Stimulated activated CD8-positive, alpha-beta memory T cell treated with anti-CD3 and anti-CD28 coated beads, Interleukin-7, amount 100 ng/mL, for 1 hour (primary cell): ENCODE results near the gene PIK3C2B.
"Not testable (repeated sequence)": the region's sequence is repeated elsewhere in the genome, so short reads cannot be mapped to it uniquely, and the experiment has no call there.

Experiments
- DNase-seq, 2 donors: peaks; one replicate each; pipeline ENCODE4 v3.0.0-alpha.2; 2020; ENCODE audit warnings: low read depth in 2 of 2

Gene PIK3C2B

GRCh38 chr1:204507317-204508105 is 12.9 kb upstream of the PIK3C2B start:
- no peak for DNase-seq

GRCh38 chr1:204506969-204507316 is 12.3 kb upstream of the PIK3C2B start:
- peak; percentile 80 to 81 for DNase-seq

DNA sequence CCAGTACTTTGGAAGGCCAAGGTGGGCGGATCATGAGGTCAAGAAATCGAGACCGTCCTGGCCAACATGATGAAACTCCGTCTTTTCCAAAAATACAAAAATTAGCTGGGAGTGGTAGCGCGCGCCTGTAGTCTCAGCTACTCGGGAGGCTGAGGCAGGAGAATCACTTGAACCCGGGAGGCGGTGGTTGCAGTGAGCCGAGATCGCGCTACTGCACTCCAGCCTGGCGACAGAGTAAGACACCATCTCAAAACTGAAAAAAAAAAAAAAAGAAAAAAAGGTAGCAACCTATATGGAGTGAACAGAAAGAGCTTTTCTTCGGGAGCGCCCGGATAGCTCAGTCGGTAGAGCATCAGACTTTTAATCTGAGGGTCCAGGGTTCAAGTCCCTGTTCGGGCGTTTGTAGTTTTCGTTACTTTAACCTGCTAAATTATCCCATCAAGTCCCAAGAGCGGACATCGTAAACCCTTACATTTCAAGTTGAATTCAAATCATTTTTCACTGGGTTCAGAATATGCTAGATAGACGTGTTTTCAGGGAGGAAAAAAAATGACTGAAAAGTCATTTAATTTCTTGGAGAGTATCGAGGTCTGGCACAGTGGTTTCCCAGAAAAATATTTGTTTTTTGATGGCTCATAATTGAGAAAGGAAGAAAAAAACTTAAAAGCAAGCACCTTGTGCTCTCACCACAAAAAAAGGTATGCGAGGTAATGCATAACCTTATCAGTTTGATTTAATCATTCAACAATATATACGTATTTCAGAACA is 11.8 kb upstream of the PIK3C2B start:
- DNase-seq: peak; percentile 39 to 53

- DNase-seq: no peak
These were observed 11.1 kb upstream of the PIK3C2B start for GRCh38 chr1:204505674-204506200.

GRCh38 chr1:204503913-204504519 is 9.4 kb upstream of the PIK3C2B start:
- DNase-seq: no peak

DNA sequence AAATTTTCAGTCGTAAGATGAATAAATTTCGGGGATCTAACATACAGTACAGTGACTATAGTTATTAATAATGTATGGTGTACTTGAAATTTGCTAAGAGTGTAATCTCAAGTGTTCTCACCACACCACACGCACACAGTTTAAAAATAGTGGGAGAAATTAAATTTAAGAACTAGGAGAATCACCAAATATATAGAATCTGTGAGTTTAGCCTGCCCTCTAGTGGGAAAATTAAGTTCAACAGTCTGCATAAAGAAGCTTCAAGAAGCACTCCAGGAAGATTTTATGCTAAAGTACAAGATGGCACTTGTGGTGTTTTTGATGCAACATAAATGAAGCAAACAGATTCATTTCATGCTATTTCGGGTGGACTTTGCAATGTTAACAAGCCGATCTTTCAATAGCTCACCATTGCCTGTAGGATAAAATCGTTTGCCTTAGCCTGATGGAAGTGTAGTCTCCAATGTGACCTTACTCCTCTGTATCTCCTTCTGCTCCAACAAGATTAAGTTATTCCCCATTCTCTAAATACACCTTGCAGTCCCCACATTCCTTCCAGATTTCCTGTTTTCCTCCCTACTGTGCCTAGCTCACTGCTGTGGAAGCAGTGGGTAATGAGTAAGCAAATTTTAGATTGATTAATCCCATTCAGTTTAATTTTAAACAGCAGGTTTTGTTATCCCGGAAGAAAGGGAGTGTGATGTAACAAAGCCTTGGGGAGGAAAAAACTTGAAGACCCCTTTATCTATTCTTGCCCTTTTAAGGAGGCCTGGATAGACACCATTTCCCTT is 8.7 kb upstream of the PIK3C2B start:
- no peak for DNase-seq

- no peak for DNase-seq
These were observed 7.6 kb upstream of the PIK3C2B start for GRCh38 chr1:204502241-204502640.

DNA sequence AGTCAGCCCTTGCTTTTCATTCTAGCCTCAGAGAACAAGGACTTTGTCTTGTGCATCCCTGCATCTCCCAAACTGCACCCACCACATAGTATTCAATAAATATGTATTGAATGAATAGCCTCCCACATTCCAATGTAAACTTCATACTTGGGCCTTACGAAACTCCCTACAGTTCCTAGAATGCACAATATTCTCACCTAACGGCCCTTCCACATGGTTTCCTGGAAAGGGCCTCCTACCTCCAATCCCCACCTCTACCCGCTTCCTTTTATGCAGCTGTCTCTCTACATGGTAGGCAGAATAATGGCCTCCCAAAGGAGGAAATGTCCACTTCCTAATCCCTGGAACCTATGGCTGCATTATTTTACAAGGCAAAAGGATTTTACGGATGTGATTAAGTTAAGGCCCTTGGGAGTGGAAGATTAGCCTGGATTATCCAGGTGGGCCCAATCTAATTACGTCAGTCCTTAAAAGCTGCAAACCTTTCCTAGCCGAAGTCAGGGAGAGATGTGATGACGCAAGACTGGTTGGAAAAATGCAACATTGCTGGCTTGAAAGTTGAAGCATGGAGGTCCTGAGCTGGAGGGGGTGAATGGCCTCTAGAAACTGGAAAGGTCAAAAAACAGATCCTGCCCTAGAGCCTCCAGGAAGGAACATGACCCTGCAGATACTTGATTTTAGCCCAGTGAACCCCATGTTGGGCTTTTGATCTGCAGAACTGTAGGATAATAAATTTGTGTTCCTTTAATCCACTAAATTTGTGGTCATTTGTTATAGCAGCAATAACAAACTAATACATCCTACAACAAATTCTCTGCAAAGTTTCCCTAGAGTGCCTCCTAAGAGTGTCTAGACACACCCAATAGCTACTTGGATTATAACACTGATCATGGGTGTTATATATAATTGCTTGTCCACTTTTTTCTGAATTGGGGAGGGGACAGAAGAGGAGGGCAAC is 5.2 kb upstream of the PIK3C2B start:
- no peak for DNase-seq

- no peak for DNase-seq
These were observed 4.4 kb upstream of the PIK3C2B start for GRCh38 chr1:204498981-204499380.

GRCh38 chr1:204495777-204496176 is 1.2 kb upstream of the PIK3C2B start:
- no peak for DNase-seq

DNA sequence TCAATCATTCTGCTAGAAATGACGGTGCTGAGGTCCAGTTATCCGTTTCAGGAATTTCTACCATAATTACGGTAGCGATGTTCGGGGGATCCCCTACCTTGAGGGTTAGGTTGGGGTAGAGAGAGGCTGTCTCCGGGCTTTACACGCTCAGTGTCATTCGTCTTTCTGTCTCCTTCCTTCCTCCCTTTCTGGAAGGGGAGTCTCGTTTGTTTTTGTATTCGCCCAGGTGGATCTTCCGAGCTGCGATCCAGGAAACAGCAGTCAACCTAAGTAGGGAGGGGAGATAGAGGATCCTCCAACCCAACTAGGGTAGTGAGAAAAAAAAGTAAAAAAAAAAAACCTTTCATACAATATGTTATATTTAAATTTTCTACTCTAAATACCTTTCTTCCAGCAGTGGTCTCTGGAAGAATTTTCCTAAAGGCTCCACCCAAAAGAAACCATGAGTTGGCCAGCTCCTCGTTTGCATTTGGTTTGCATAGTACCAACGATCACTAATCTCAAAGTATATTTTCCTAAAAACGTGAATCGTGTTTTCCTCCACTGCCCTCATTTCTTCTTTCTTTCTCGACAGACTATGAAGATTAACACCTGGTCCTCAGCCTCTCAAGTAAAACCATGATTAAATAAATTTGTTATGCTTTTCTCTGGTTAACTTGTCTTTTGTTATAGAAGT is 611 bp upstream of the PIK3C2B start:
- DNase-seq: no peak

DNA sequence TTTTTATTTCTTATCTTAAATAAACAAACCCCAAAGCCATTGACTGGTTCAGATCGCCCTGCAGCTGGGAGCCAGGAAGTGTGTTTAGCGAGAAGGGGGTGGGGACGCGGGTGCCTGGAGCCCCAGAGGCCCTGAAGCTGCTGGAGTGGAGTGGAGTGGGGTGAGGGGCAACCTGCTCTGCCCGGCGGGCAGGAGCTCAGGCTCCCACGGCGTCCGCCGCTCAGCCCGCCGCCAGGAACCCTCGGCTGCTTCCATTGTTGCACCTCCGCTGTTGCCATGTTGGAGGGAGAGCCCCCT is 673 bp downstream of the PIK3C2B start:
- peak in 1 of 2 donors; percentile 21 for DNase-seq

DNA sequence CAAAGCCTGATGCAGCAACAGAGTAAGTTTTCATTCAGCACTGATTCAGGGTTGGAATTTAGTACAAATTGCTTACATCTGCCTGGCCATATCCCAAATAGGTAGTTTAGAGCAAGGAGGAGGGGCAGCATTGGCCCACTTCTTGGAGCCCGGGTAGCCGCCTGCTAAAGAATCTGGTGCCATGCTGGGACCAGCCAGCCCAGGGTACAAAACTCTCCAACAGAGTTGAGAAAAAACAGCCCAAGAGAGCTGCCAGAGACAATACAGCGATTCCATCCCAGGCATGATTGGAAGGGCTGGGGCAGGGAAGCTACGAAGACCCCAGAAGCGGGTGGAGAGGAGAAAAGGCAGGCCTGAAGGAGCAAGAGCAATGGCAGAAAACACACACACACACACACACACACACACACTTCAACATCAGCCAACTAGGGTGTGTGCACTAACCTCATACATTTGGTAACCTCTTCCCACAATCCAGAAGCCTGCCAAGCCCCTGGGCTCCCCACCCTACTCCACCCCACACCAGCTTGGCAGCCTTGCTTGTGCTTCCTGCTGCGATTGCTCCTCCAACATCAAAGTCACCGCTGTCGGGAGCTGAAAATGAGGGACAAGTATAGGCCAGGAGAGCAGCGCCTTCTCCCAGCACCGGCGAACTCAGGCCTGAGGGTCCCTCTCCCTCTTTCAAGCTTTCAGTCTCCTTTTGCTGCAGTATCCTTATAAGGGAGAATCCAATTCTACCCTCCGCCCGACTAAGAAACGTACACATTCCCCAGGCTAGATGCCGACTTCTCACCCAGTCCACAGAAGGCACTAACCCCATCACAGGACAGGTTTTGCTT is 1.2 kb downstream of the PIK3C2B start:
- no peak for DNase-seq

DNA sequence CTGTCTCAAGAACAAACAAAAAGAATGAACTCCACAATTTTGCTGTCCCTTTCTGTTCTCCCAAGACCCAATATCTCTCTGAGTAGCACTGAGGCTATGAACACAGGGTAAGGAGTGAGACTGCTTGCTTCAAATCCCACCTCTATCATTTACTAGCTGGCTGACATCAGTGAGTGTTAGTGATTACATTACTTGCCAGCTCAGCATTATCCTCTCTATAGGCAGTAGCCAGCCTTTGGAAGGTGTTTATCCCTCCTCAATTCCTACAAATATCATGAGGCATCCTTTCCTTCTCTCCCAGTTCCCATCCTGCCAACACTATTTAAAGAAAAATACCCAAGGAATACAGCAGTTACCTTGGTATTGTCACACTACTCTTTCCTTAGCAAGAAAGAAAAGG is 3.0 kb downstream of the PIK3C2B start:
- no peak for DNase-seq

DNA sequence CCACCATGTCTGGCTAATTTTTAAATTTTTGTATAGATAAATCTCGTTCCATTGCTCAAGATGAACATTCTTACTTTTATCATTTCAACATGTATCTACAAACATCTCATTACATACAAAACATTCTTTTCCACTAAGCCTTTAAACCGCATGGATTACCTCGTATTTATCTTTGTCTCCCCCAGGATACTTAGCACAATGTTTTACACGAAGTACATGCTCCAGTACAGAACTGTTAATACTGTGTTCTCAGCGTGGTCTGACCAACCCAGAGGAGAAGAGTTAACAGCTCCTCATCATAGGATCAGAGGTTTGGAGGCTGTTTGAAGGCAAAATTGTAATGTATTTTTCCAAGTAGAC is 7.4 kb downstream of the PIK3C2B start:
- no peak for DNase-seq

DNA sequence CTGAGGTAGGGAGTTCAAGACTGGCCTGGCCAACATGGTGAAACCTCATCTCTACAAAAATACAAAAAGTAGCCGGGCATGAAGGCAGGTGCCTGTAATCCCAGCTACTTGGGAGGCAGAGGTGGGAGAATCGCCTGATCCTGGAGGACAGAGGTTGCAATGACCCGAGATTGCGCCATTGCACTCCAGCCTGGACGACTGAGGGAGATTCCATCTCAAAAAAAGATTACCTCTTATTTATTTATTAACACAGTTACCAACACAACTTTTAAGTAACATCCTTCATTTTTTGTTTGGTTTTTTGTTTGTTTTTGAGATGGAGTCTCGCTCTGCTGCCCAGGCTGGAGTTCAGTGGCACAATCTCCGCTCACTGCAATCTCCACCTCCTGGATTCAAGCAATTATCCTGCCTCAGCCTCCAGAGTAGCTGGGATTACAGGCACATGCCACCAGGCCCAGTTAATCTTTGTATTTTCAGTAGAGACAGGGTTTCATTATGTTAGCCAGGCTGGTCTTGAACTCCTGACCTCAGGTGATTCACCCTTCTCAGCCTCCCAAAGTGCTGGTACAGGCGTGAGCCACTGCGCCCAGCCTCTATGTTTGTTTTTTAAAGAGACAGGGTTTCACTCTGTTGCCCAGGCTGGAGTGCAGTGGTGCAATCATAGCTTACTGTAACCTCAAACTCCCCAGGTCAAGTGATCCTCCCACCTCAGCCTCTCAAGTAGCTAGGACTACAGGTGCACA is 7.9 kb downstream of the PIK3C2B start:
- DNase-seq: not testable (repeated sequence)

DNA sequence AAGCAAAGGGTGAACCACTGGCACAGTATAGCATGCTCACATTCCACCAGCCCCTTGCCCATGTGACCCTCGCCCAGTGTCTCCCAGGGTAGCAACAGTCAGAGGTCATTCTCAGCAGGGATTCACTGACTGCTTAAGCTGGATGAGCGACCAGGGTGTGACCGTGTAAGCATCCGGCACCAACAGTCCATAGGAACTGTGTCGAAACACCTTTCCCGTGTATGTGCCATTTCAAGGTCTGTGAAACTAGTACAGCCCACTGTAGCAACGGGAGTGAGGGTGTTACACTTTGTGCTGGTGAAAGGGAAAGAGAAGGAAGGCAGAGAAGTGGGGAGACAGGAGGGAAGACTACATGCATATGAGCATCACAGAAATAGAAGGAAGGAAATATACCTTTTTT is 10.8 kb downstream of the PIK3C2B start:
- DNase-seq: no peak

GRCh38 chr1:204480515-204480914 is 14.1 kb downstream of the PIK3C2B start:
- DNase-seq: no peak
